ENCODE data around the gene LRRN2.

GRCh38 chr1:204592246-204592948 is 93.1 kb downstream of the LRRN2 start:
- TF ChIP-seq, protein P1, sequence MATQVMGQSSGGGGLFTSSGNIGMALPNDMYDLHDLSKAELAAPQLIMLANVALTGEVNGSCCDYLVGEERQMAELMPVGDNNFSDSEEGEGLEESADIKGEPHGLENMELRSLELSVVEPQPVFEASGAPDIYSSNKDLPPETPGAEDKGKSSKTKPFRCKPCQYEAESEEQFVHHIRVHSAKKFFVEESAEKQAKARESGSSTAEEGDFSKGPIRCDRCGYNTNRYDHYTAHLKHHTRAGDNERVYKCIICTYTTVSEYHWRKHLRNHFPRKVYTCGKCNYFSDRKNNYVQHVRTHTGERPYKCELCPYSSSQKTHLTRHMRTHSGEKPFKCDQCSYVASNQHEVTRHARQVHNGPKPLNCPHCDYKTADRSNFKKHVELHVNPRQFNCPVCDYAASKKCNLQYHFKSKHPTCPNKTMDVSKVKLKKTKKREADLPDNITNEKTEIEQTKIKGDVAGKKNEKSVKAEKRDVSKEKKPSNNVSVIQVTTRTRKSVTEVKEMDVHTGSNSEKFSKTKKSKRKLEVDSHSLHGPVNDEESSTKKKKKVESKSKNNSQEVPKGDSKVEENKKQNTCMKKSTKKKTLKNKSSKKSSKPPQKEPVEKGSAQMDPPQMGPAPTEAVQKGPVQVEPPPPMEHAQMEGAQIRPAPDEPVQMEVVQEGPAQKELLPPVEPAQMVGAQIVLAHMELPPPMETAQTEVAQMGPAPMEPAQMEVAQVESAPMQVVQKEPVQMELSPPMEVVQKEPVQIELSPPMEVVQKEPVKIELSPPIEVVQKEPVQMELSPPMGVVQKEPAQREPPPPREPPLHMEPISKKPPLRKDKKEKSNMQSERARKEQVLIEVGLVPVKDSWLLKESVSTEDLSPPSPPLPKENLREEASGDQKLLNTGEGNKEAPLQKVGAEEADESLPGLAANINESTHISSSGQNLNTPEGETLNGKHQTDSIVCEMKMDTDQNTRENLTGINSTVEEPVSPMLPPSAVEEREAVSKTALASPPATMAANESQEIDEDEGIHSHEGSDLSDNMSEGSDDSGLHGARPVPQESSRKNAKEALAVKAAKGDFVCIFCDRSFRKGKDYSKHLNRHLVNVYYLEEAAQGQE (IDR thresholded peaks at IDR 0.05; ENCODE audit: insufficient read depth in 1 of 2, low read depth in 2 of 2, low read length in 2 of 2) = no peak
- no peak for TF ChIP-seq POLR2AphosphoS5 (IDR thresholded peaks at IDR 0.05; ENCODE audit: low read depth, low read length)

All from PFSK-1 (cell line).